ENCODE measurements around the gene CYTH4. TPM values are rescaled to one million over a fixed set of nuclear protein-coding genes. Genes with fewer than 3 reads are reported as not detected.

CYTH4 gene
- polyA plus RNA-seq, 4 donors = 2.9 to 5.6 (median 3.3) TPM

DNA sequence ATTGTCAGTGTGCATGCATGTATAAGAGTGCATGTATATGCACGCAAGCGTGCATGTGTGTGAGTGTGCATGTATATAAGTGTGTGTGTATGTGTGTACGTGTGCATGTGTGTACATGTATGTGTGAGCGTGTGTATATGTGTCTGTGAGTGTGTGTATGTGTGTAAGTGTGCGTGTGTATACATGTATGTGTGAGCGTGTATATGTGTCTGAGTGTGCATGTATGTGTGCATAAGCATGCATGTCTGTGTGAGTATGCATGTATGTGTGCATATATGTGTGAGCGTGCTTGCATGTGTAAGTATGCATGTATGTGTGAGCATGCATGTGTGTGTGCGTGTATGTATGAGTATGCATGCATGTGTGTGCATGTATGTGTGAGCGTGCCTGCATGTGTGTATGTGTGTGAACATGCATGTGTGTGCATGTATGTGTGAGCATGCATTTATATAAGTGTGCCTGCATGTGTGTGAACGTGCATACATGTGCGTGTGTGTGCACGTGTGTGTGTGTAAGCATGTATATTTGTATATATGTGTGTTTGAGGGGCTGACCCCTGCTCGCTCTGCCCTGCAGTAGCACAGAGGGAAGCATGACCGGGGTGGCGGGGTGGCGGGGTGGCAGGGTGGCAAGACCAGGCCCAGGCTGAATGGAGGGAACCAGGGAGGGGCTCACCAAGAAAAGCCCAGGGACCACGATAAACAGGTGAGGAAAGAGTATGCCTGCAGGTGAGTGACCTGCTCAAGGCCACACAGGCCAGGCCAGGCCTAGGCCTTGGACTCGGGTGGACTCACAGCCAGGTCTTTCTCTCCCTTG, 26.3 kb downstream of the CYTH4 start:
- DNase-seq (ENCODE audit: low read depth in 4 of 4, low spot score in 3 of 4) = no peak

- no peak for DNase-seq (ENCODE audit: low read depth in 4 of 4, low spot score in 3 of 4)
Measured at GRCh38 chr22:37309211-37310074, 27.1 kb downstream of the CYTH4 start.

DNA sequence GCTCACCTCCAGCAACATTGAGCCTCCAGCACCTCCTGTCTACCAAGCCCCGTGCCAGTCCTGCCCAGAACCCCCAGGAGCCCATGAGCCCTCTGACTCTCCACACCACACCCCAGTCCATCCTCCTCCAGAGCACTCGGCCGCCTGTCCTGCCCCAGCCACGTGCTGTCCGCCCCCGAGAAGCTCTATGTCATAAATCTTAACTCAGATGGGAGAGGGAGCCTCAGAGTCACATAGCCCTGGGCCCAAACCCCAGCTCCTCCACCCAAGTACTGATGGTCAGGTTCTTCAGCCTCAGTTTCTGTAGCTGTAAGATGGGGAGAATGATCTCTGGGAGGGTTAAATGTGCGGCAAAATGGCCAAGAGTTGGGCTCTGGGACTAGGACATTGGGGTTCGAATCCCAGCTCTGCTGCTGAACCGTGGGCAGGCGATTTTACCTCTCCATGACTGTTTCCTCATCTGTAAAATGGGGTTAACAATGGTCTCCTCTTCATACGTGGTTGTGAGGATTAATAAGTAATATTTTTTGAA, 27.8 kb downstream of the CYTH4 start:
- DNase-seq (ENCODE audit: low read depth in 4 of 4, low spot score in 3 of 4) = no peak

- no peak for DNase-seq (ENCODE audit: low read depth in 4 of 4, low spot score in 3 of 4)
Measured at GRCh38 chr22:37310815-37311595, 28.7 kb downstream of the CYTH4 start.

GRCh38 chr22:37311761-37312312, 29.5 kb downstream of the CYTH4 start:
- DNase-seq (ENCODE audit: low read depth in 4 of 4, low spot score in 3 of 4) = no peak

DNA sequence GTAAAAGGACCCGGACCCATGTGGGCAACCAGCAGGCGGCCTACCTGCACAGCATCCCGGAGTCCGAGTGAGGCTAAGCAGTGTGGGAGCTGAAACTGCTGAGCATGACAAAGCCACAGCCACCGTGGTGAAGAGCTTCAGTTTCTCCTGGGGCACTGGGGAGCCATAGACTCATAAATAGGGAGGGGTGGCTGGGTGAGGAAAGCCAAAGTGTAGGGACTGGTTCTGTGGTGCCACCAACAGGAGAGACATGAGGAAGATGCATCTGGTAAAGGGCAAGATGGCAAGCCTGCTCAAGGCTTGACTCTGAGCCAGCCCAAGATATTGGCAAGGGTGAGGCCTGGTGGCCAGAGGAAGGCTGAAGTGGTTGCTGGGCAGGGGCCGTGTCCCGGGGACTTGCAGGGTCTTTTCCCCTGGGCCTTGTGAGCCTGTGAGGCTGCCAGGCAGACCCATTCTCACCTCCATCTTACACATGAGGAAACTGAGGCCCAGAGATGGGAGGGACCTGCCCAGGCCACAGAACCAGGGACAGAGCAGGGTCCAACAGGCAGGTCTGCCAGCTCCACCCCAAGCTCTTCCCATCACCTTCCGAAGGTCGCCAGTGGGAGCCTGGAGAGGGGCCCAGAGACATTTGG, 30.4 kb downstream of the CYTH4 start:
- DNase-seq (ENCODE audit: low read depth in 4 of 4, low spot score in 3 of 4) = no peak

GRCh38 chr22:37313376-37314314, 31.3 kb downstream of the CYTH4 start:
- no peak for DNase-seq (ENCODE audit: low read depth in 4 of 4, low spot score in 3 of 4)

DNA sequence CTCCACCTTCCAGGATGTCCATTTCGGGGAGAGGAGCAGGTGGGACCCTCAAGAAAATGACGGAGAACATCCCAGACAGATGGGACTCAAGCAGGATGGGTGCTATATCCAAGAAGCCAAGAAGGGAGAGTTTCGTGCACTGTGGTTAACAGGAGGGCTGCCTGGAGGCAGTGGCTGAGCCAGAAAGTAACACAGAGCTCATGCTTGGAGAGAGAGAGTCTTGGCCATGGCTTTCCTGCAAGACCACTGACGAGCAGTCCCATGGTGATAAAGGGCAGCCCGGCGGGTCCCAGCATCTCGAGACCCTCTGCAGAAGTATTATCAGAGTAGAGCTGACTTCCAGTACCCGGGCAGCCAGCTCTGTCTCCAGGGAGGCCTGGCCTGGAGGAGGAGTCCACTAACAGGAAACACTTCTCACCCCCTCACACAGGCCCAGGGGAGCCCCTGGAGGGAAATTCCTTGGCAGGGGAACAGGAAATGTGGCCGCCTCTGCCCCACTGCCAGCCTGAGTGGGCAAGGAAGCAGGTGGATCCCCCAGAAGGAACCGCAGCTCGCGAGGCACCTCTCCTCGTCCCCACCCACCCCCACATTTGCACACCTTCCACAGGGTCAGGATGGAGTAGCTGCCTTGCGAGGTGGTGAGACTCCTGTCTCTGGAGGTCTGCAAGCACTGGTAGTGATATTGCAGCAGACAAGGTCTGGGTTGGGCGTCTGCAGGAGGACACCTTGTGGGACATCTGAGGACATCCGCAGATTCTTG, 32.2 kb downstream of the CYTH4 start:
- DNase-seq (ENCODE audit: low read depth in 4 of 4, low spot score in 3 of 4) = no peak

- DNase-seq (ENCODE audit: low read depth in 4 of 4, low spot score in 3 of 4) = no peak
Measured at GRCh38 chr22:37316405-37316804, 34.1 kb downstream of the CYTH4 start.

- DNase-seq (ENCODE audit: low read depth in 4 of 4, low spot score in 3 of 4) = peak; percentile 62 to 77 (median 76)
Measured at GRCh38 chr22:37316875-37317371, 34.6 kb downstream of the CYTH4 start.

- no peak for DNase-seq (ENCODE audit: low read depth in 4 of 4, low spot score in 3 of 4)
Measured at GRCh38 chr22:37317698-37318210, 35.4 kb downstream of the CYTH4 start.

- no peak for DNase-seq (ENCODE audit: low read depth in 4 of 4, low spot score in 3 of 4)
Measured at GRCh38 chr22:37318364-37319109, 36.2 kb downstream of the CYTH4 start.

- DNase-seq (ENCODE audit: low read depth in 4 of 4, low spot score in 3 of 4) = no peak
Measured at GRCh38 chr22:37319469-37319868, 37.2 kb downstream of the CYTH4 start.

DNA sequence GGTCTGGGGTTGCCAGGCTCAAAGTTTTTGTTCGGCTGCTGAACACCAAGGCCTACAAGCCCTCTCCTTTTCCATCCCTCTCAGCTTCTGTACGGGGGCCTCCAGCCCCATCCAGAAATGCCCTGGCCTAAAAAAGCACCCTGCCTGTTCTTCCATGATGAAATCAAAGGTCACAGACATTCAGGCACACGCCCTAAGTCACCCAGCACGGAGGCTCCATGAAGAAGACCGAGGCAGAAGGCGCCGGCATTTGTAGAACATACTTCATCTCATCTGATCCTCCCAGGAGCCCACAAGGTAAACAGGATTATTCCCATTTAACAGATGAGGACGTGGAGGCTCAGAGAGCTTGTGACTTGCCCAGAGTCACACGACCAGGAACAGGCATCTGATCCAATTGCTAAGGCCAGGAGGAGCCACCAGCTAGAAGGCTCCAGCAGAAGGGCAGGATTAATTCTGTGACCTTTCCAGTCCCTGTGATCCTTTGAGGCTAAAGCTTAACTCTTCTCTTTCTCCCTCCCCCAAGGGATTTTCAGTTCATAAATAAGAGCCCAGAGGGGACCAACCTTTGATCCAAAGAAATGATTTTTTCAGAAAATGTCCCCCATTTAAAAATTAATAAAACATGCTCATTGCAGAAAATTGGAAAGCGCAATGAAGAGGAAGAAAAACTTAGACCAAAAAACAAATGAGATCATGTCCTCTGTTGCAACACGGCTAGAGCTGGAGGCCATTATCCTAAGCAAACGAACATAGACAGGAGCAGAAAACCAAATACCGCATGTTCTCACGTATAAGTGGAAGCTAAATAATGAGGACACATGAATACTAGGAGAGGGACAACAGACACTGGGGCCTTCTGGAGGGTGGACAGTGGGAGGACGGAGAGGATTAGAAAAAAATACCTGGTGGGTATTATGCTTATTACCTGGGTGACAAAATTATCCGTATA, 38.7 kb downstream of the CYTH4 start:
- no peak for DNase-seq (ENCODE audit: low read depth in 4 of 4, low spot score in 3 of 4)

- no peak for DNase-seq (ENCODE audit: low read depth in 4 of 4, low spot score in 3 of 4)
Measured at GRCh38 chr22:37324340-37325038, 42.2 kb downstream of the CYTH4 start.

All from right renal pelvis (tissue), 4 donors.